PFSK-1 (cell line): ENCODE measurements around the gene GDF15.

Experiments used
- FOXP2 ChIP-seq: optimal IDR thresholded peaks from 2 replicates; pipeline ENCODE3; 2011; ENCODE audit warnings: borderline replicate concordance, control low read depth, inconsistent platforms; ENCODE audit not compliant: insufficient read depth; ENCODE audit errors: extremely low read length, extremely low read depth
- POLR2AphosphoS5 ChIP-seq: IDR thresholded peaks from 2 replicates; pipeline ENCODE4 v1.6.1; 2012; ENCODE audit warnings: low read depth, mild to moderate bottlenecking, control low read depth, low read length, moderate library complexity
- SIN3A ChIP-seq: IDR thresholded peaks from 2 replicates; pipeline ENCODE4 v1.6.1; 2012; ENCODE audit warnings: mild to moderate bottlenecking, low read length, moderate library complexity, borderline replicate concordance; ENCODE audit not compliant: insufficient read depth
- TAF1 ChIP-seq: IDR thresholded peaks from 2 replicates; pipeline ENCODE4 v1.6.1; 2012; ENCODE audit warnings: low read length, control low read depth, borderline replicate concordance; ENCODE audit not compliant: insufficient read depth
- TF ChIP-seq, protein P1 (sequence below), 2 experiments: IDR thresholded peaks; 2 replicates each; pipeline versions ENCODE4 v1.6.1 to v1.8.0; 2011 to 2012; ENCODE audit warnings: low read depth in 2 of 2, low read length in 2 of 2, control low read depth in 1 of 2, inconsistent platforms in 1 of 2, mild to moderate bottlenecking in 1 of 2, moderate library complexity in 1 of 2; ENCODE audit not compliant: insufficient read depth in 1 of 2

The GDF15 gene

DNA sequence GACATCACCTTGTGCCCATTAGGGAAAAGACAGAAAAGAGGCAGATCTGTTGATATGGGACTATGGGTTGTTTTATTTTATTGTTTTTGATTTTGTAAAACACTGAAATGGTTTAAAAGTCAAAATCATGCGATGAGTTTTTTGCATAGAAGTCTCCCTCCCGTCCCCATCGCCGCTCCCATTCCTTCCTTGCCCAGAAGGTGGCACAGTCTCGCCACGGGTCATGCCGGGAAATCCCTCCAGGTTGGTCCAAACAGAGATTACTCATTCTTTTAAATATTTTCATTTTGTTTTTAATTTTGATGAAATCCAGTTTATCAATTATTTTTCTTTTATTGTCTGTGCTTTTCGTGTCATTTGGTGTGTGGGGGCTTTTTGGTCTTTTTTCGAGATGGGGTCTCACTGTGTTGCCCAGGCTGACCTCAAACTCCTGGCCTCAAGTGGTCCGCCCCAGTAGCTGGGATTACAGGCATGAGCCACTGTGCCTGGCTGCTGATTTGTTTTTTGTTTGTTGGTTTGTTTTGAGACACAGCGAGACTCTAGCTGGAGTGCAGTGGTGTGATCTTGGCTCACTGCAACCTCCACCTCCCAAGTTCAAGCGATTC lies 36.3 kb upstream of the GDF15 start:
- no peak for TF ChIP-seq POLR2AphosphoS5
- no peak for TF ChIP-seq FOXP2
- TF ChIP-seq TAF1: no peak
- no peak for TF ChIP-seq SIN3A
- TF ChIP-seq, protein P1, sequence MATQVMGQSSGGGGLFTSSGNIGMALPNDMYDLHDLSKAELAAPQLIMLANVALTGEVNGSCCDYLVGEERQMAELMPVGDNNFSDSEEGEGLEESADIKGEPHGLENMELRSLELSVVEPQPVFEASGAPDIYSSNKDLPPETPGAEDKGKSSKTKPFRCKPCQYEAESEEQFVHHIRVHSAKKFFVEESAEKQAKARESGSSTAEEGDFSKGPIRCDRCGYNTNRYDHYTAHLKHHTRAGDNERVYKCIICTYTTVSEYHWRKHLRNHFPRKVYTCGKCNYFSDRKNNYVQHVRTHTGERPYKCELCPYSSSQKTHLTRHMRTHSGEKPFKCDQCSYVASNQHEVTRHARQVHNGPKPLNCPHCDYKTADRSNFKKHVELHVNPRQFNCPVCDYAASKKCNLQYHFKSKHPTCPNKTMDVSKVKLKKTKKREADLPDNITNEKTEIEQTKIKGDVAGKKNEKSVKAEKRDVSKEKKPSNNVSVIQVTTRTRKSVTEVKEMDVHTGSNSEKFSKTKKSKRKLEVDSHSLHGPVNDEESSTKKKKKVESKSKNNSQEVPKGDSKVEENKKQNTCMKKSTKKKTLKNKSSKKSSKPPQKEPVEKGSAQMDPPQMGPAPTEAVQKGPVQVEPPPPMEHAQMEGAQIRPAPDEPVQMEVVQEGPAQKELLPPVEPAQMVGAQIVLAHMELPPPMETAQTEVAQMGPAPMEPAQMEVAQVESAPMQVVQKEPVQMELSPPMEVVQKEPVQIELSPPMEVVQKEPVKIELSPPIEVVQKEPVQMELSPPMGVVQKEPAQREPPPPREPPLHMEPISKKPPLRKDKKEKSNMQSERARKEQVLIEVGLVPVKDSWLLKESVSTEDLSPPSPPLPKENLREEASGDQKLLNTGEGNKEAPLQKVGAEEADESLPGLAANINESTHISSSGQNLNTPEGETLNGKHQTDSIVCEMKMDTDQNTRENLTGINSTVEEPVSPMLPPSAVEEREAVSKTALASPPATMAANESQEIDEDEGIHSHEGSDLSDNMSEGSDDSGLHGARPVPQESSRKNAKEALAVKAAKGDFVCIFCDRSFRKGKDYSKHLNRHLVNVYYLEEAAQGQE (IDR thresholded peaks at IDR 0.05; ENCODE audit: insufficient read depth in 1 of 2, low read depth in 2 of 2, low read length in 2 of 2): no peak

GRCh38 chr19:18350490-18350889 lies 35.5 kb upstream of the GDF15 start:
- TF ChIP-seq SIN3A (no peak), POLR2AphosphoS5 (no peak)

DNA sequence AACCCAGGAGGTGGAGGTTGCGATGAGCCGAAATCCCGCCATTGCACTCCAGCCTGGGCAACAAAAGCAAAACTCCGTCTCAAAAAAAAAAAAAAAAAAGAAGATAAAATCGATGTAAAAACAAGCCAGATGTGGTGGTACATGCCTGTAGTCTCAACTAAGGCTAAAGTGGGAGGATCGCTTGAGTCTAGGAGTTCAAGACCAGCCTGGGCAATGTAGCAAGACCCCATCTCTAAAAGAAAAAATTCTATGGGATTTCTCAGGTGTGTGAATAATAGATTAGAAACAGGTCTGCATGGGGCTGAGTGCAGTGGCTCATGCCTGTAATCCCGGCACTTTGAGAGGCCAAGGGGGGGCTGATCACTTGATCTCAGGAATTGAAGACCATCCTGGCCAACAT lies 34.4 kb upstream of the GDF15 start:
- TF ChIP-seq, protein P1 (IDR thresholded peaks at IDR 0.05; ENCODE audit: insufficient read depth in 1 of 2, low read depth in 2 of 2, low read length in 2 of 2): no peak
- TF ChIP-seq FOXP2 (no peak), TAF1 (no peak), SIN3A (no peak), POLR2AphosphoS5 (no peak)

- TF ChIP-seq POLR2AphosphoS5 (no peak), SIN3A (no peak), TAF1 (no peak), FOXP2 (no peak)
- TF ChIP-seq, protein P1 (IDR thresholded peaks at IDR 0.05; ENCODE audit: insufficient read depth in 1 of 2, low read depth in 2 of 2, low read length in 2 of 2): no peak
These were observed 32.5 kb upstream of the GDF15 start for GRCh38 chr19:18353378-18354005.

DNA sequence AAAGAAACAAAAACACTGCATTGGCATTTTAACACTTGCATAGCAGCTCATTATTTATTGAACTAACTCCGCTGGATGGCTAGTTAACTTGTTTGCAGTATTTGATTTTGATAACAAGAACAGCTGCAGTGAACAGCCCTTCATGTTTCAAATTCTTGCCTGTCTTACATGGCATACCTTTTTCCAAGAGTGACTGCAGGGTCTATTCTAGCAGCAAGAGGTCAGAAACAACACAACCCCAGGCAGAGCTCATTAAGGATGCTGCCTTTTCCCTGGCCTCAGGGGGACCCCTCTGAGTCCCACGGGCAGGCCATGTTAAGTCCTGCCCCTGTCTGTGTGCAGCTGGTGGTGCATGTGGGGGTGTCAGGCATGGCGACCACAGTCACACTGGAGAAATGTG lies 28.9 kb upstream of the GDF15 start:
- TF ChIP-seq, protein P1 (IDR thresholded peaks at IDR 0.05; ENCODE audit: insufficient read depth in 1 of 2, low read depth in 2 of 2, low read length in 2 of 2): no peak
- TF ChIP-seq FOXP2: no peak
- no peak for TF ChIP-seq TAF1
- TF ChIP-seq POLR2AphosphoS5: no peak
- no peak for TF ChIP-seq SIN3A
